ENCODE measurements around the gene SH3TC2.

GRCh38 chr5:149063896-149064478 lies 1.1 kb upstream of the SH3TC2 start:
- no peak for TF ChIP-seq CTCF (IDR thresholded peaks at IDR 0.05)
- no peak for TF ChIP-seq POLR2A (IDR thresholded peaks at IDR 0.05)
